OCI-LY1 (cell line): ENCODE data around the gene A1BG.
A peak's percentile ranks its signal among the peaks of the same experiment; 100 is the strongest.

ENCODE experiments used
- CTCF ChIP-seq: fragments of 200-600 bp; sonication (generic), shearing (Covaris generic); IDR thresholded peaks from 2 replicates; pipeline ENCODE4 v1.5.1; 2017; ENCODE audit warnings: mild to moderate bottlenecking, antibody characterized with exemption, low read length, moderate library complexity, mixed read lengths
- EZH2 ChIP-seq: fragments of 200-600 bp; sonication (generic), shearing (Covaris generic); IDR thresholded peaks from 2 replicates; pipeline ENCODE4 v1.8.0; 2017; ENCODE audit warnings: borderline replicate concordance, mixed run types, mild to moderate bottlenecking, antibody characterized with exemption, low read length, moderate library complexity, mixed read lengths

- no peak for TF ChIP-seq EZH2
- peak; percentile 19; the same call in 1 of the 2 replicates for TF ChIP-seq CTCF
Measured at GRCh38 chr19:58366585-58367430, 13.5 kb upstream of the A1BG start.
